ENCODE results near the gene SAE1.

DNA sequence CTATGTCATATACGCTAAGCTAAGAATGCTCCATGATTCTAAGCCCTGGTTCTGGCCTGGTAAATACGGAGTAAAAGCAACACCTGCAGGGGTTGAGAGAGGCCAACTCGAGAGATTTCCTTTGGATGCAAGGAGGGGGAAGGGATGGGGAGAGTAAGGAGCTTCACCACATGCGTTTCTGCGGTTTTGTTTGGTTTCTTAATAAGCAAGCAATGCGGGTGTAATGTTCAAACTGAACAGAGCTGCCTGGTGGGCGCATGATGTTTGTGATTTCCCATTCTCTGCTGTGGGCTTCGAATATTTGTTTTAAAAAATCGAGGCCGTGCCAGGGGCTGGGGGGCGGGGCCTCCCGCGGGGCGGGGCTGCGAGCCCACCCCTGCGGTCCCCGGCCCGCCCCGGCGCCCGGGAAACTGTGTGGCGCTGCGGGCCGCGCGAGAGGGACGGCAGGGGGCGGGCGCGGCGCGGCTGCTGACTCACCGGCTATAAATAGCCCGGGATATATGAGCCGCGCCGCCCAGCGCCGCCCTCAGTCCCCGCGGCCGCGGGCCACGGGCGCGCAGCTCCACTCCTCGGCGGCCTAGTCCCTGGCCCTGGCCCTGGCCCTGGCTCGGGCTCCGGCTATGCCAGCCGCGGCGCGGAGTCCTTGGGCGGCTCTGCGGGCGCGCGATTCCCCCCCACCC, 95.3 kb downstream of the SAE1 start:
- TF ChIP-seq PKNOX1 (IDR thresholded peaks at IDR 0.05) = no peak
- TF ChIP-seq NFRKB (IDR thresholded peaks at IDR 0.05) = no peak
- TF ChIP-seq BHLHE40 (IDR thresholded peaks at IDR 0.05; ENCODE audit: borderline replicate concordance) = no peak
- no peak for TF ChIP-seq FOXA1 (IDR thresholded peaks at IDR 0.05)
- TF ChIP-seq FOXM1 (IDR thresholded peaks at IDR 0.05; ENCODE audit: borderline replicate concordance) = no peak
- TF ChIP-seq ELF4 (IDR thresholded peaks at IDR 0.05) = no peak
- no peak for TF ChIP-seq SP1 (IDR thresholded peaks at IDR 0.05)
